Measurements from ENCODE around the gene PRKD1.

PRKD1 gene

DNA sequence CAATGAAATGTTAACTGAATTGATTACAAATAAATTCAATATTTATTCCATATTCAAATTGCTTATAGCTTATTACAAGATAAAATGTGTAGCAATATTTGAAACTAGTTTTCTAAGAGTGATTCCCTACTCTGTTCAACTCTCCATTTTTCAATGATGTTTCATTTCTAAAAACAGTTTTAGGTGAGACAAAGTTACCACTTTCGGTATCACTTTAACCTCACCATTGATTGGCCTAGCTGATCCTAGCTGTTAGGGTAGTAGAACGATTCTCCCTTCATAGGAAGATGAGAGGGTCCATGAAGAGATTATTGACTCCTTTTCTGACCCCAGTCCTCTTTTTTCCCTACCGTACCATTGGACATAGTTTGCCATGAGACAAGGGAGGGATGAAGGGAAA lies 373.3 kb downstream of the PRKD1 start:
- H3K4me1 Mint-ChIP-seq (ENCODE audit: low read depth) = no peaks in the 10 kb centered on the region
- no peak overlapping the region for H3K27ac Mint-ChIP-seq
- no peak overlapping the region for H3K4me3 Mint-ChIP-seq
- no peak for DNase-seq (ENCODE audit: low spot score)
- no peaks in the 10 kb centered on the region for H3K36me3 Mint-ChIP-seq (ENCODE audit: low read depth)
- peaks cover 16% of the 10 kb centered on the region for H3K9me3 Mint-ChIP-seq
- no peaks in the 10 kb centered on the region for H3K27me3 Mint-ChIP-seq (ENCODE audit: low read depth)

- no peaks in the 10 kb centered on the region for H3K27me3 Mint-ChIP-seq (ENCODE audit: low read depth)
- H3K9me3 Mint-ChIP-seq = peaks cover 11% of the 10 kb centered on the region
- H3K4me3 Mint-ChIP-seq = no peak overlapping the region
- no peak overlapping the region for H3K27ac Mint-ChIP-seq
- H3K4me1 Mint-ChIP-seq (ENCODE audit: low read depth) = no peaks in the 10 kb centered on the region
- DNase-seq (ENCODE audit: low spot score) = no peak
- no peaks in the 10 kb centered on the region for H3K36me3 Mint-ChIP-seq (ENCODE audit: low read depth)
Measured at GRCh38 chr14:29553427-29553826, 374.2 kb downstream of the PRKD1 start.

- H3K4me3 Mint-ChIP-seq = no peak overlapping the region
Measured at GRCh38 chr14:29548948-29549370, 378.7 kb downstream of the PRKD1 start.

GRCh38 chr14:29545714-29546113 lies 381.9 kb downstream of the PRKD1 start:
- Mint-ChIP-seq H3K4me3 (no peak overlapping the region), H3K4me1 (ENCODE audit: low read depth) (no peaks in the 10 kb centered on the region), H3K36me3 (ENCODE audit: low read depth) (no peaks in the 10 kb centered on the region), H3K27me3 (ENCODE audit: low read depth) (no peaks in the 10 kb centered on the region), H3K9me3 (peaks cover 3% of the 10 kb centered on the region), H3K27ac (no peak overlapping the region)
- no peak for DNase-seq (ENCODE audit: low spot score)

More at GRCh38 chr14:29548948-29549370, 378.7 kb downstream of the PRKD1 start:
- DNase-seq (ENCODE audit: low spot score) = no peak
- no peak overlapping the region for H3K27ac Mint-ChIP-seq
- no peaks in the 10 kb centered on the region for H3K36me3 Mint-ChIP-seq (ENCODE audit: low read depth)
- H3K9me3 Mint-ChIP-seq = peaks cover 3% of the 10 kb centered on the region
- H3K27me3 Mint-ChIP-seq (ENCODE audit: low read depth) = no peaks in the 10 kb centered on the region
- H3K4me1 Mint-ChIP-seq (ENCODE audit: low read depth) = no peaks in the 10 kb centered on the region

GRCh38 chr14:29536886-29537511 lies 390.6 kb downstream of the PRKD1 start:
- no peak for DNase-seq (ENCODE audit: low spot score)
- H3K4me1 Mint-ChIP-seq (ENCODE audit: low read depth) = no peaks in the 10 kb centered on the region
- no peaks in the 10 kb centered on the region for H3K9me3 Mint-ChIP-seq
- H3K4me3 Mint-ChIP-seq = no peak overlapping the region
- no peaks in the 10 kb centered on the region for H3K36me3 Mint-ChIP-seq (ENCODE audit: low read depth)
- H3K27me3 Mint-ChIP-seq (ENCODE audit: low read depth) = no peaks in the 10 kb centered on the region
- no peak overlapping the region for H3K27ac Mint-ChIP-seq

DNA sequence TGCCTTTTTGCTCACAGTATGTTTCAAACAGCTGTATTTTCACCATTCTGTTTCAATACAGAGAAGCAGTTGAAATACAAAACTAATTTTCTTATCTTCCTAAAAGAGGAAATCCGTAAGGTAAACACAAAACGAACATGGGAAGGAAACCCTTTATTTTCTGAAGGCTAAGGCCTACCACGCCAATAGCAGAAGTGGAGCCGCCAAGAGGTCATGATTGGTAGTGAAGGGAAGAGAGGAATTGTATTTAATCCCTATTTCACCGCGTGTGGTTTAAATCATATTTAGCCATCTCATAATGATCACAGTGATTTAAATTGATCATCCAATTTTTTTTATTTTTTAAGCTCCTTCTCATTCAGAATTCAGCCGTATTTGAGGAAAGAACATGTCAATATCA lies 398.2 kb downstream of the PRKD1 start:
- DNase-seq (ENCODE audit: low spot score) = no peak
- H3K27ac Mint-ChIP-seq = no peak overlapping the region
- H3K4me1 Mint-ChIP-seq (ENCODE audit: low read depth) = no peaks in the 10 kb centered on the region
- no peak overlapping the region for H3K4me3 Mint-ChIP-seq
- no peaks in the 10 kb centered on the region for H3K36me3 Mint-ChIP-seq (ENCODE audit: low read depth)
- H3K9me3 Mint-ChIP-seq = peaks cover 4% of the 10 kb centered on the region
- H3K27me3 Mint-ChIP-seq (ENCODE audit: low read depth) = no peaks in the 10 kb centered on the region

DNA sequence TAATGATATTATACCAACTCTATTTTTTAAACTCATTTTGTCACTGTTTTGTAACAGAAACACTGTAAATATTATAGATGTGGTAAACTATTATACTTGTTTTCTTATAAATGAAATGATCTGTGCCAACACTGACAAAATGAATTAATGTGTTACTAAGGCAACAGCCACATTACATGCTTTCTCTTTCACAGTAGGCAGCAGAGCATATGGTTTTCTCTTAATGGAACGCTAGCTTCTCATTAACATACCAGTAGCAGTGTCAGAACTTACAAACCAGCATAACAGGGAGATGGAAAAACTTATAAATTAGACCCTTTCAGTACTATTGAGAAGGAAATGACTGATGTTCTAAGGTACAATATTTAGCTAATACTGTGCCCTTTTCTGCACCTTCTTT lies 398.8 kb downstream of the PRKD1 start:
- peaks cover 4% of the 10 kb centered on the region for H3K9me3 Mint-ChIP-seq

GRCh38 chr14:29527286-29527685 lies 400.4 kb downstream of the PRKD1 start:
- H3K36me3 Mint-ChIP-seq (ENCODE audit: low read depth) = no peaks in the 10 kb centered on the region

More for the DNA sequence above, 398.8 kb downstream of the PRKD1 start:
- Mint-ChIP-seq H3K4me3 (no peak overlapping the region), H3K27me3 (ENCODE audit: low read depth) (no peaks in the 10 kb centered on the region), H3K27ac (no peak overlapping the region), H3K4me1 (ENCODE audit: low read depth) (no peaks in the 10 kb centered on the region), H3K36me3 (ENCODE audit: low read depth) (no peaks in the 10 kb centered on the region)
- DNase-seq (ENCODE audit: low spot score) = no peak

More at GRCh38 chr14:29527286-29527685, 400.4 kb downstream of the PRKD1 start:
- H3K27me3 Mint-ChIP-seq (ENCODE audit: low read depth) = no peaks in the 10 kb centered on the region
- H3K4me1 Mint-ChIP-seq (ENCODE audit: low read depth) = no peaks in the 10 kb centered on the region
- no peak for DNase-seq (ENCODE audit: low spot score)
- no peak overlapping the region for H3K4me3 Mint-ChIP-seq
- no peak overlapping the region for H3K27ac Mint-ChIP-seq
- peaks cover 8% of the 10 kb centered on the region for H3K9me3 Mint-ChIP-seq
